Hematopoietic multipotent progenitor cell treated with erythropoietin and hydrocortisone succinate and interleukin-3 and kit ligand, for 8 days (in vitro differentiated cells): ENCODE measurements around the gene TMBIM6.

ENCODE experiments used
- DNase-seq: peaks from one replicate; pipeline ENCODE4 v3.0.0-alpha.2; 2015

Gene TMBIM6

GRCh38 chr12:49798248-49798647 lies 56.9 kb downstream of the TMBIM6 start:
- no peak for DNase-seq

GRCh38 chr12:49798934-49799333 lies 57.6 kb downstream of the TMBIM6 start:
- DNase-seq = no peak

- DNase-seq = no peak
Measured at GRCh38 chr12:49800421-49801140, 59.2 kb downstream of the TMBIM6 start.

DNA sequence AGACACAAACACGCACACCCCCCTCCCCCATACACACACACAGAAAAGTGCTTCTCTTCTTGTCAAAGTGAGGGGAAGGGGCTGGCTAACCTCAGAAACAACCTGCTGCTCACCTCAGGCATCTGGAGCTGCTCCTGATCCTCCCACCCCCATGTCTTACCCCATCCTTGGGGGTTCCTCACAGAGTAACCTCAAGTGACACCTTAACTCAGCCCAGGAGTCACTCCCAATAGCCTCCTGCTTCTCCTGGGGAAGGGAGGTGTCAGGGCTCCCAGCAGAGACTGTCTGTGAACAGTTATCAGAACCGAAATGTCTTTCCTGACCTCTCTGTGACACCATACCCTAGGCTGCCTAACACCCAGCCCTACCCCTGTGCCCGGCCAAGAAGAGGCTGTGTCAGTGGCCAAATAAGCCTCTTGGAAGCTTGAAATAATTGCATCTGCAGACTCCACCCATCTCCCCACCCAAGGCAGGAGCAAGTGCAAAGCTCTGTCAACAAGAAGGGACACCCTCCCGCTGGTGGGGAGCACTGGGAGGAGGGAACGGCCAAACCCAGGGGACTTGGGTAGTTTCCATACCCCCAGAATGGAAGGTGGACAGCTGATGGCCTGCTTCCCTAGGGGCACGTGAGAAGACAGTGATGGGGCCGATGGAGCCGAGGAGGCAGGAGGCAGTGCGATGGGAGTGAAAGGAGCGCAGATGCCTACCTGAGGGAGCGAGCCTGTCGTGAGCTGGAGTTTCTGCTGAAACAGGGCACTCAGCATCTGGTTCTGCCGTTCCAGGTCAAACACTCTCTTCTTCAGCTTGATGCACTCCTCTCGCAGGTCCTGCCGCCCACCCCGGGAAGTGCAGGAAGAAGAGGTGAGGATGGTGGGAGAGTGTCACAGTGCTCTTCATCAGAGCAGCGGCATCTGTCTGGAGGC lies 60.0 kb downstream of the TMBIM6 start:
- no peak for DNase-seq

- no peak for DNase-seq
Measured at GRCh38 chr12:49803693-49804450, 62.5 kb downstream of the TMBIM6 start.

GRCh38 chr12:49804821-49805220 lies 63.5 kb downstream of the TMBIM6 start:
- no peak for DNase-seq

GRCh38 chr12:49805409-49805808 lies 64.1 kb downstream of the TMBIM6 start:
- no peak for DNase-seq

DNA sequence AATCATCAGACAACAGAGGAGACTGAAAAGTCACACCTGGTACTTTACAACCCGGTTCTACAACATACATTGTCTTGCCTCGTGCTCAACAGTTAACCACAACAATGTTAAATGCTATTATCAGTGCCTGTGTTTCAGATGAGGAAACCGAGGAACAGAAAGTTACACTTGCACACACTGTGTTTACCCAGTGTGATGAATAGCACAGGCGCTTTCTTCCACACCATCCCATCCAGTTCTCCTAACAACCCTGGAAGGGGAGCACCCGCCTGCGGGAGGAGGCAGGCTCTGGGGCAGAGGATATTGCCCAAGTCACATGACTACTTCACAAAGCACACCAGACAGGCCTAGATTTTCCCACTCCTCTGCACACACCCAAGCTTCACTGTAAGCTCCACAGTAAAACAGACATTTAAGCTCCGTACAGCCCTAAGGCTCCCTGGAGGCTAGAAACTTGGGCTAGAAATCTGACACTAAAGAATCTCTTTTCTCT lies 65.0 kb downstream of the TMBIM6 start:
- DNase-seq = no peak

- no peak for DNase-seq
Measured at GRCh38 chr12:49806877-49807276, 65.5 kb downstream of the TMBIM6 start.

DNA sequence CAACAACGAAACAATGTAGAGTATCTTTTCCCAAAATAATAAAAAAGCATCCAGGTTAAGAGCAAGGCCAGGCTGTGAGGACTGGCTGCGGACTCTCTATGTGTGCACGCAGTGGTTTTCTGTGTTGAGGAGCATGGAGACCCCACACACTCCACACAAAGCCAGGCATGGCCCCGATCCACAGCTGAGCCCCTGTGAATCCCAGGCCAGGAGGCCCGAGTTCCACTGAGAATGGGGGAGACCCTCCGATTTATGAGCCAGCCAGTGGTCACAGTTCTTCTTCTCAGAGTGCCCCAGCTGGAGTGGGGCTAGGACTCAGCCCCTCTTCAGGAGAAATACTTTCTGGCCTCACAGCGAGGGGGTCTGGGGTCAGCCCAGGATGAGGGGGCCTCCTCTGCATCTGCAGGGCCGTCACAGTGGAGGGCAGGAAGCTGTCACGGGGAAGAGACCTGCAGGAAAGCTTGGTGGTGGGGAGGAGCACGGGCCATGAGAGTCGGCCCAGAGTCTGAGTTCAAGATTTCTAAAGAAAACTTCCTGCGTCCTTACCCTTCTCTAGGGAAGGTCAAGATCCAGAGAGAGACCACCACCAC lies 66.7 kb downstream of the TMBIM6 start:
- DNase-seq = no peak

- DNase-seq = no peak
Measured at GRCh38 chr12:49808686-49809380, 67.5 kb downstream of the TMBIM6 start.

DNA sequence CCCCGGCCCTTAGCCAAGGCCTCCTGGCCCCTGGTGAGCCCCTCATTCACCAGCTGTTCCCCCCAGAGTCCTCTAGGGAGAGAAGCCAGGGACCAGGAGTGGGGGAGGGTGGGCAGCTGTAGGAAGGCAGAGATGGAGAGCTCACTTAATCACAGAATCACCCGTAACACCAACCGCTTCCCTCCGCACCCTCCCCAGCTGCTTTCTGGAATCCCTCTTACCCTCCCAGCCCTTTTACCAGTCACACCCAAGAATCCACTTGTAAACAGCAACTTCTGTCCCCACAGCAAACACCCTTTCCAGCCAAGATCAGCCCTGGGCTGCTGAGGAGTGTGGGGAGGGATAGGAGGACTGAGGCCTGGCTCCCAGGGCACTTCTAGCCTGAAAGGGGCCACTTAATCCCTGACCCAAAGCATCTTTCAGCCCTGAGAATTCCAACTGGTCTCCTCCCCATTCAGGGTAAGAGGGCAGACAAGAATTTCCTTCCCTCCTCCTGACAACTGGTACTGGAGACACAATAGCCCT lies 68.1 kb downstream of the TMBIM6 start:
- no peak for DNase-seq

GRCh38 chr12:49809906-49810389 lies 68.6 kb downstream of the TMBIM6 start:
- no peak for DNase-seq

- DNase-seq = no peak
Measured at GRCh38 chr12:49811136-49811535, 69.8 kb downstream of the TMBIM6 start.

GRCh38 chr12:49811961-49812401 lies 70.6 kb downstream of the TMBIM6 start:
- no peak for DNase-seq

DNA sequence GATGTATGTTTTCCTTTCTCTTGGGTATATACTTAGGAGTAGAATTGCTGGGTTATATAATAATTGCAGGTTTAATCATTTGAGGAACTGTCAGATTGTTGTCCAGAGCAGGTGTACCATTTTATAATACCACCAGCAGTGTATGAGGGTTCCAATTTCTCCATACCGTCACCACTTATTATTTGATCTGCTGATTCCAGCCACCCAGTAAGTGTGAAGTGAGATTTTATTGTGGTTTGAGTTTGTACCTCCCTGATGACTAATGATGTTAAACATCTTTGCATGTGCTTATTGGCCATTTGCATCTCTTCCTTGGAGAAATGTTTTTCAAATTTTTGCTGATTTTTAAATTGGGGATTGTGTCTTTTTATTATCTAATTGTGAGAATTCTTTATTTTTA lies 71.8 kb downstream of the TMBIM6 start:
- DNase-seq = no peak
